GM04503 (cell line): ENCODE measurements around the gene DHRS9.
"Not testable (repeated sequence)": the region's sequence is repeated elsewhere in the genome, so short reads cannot be mapped to it uniquely, and the experiment has no call there.

Experiments used
- DNase-seq: peaks from one replicate; pipeline ENCODE4 v3.0.0-alpha.2; 2012; ENCODE audit warnings: low read depth

The DHRS9 gene

DNA sequence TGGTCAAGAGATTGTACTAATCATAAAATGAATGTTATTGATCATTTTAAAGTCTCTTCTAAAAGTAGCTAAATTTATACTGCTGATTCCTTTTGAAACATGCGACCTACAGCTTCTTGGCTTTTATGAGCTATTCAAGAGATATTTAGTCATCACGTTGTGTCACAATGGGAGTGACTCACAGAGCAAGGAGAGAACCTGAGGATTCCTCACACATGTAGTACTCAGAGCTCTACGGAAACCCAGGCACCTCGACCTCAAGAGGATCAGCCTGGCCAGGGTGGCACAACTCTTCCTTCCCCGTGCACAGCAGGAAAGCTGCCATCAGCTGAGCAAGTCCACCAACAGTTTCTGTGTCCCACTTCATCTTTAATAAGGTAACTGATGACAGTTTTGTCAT is at the start of gene DHRS9:
DHRS9 (plus strand) TSS at position 223 of the 400 bp plus-strand sequence. CDS start 12,019 bp downstream, outside the sequence.
- DNase-seq, result no peak

DNA sequence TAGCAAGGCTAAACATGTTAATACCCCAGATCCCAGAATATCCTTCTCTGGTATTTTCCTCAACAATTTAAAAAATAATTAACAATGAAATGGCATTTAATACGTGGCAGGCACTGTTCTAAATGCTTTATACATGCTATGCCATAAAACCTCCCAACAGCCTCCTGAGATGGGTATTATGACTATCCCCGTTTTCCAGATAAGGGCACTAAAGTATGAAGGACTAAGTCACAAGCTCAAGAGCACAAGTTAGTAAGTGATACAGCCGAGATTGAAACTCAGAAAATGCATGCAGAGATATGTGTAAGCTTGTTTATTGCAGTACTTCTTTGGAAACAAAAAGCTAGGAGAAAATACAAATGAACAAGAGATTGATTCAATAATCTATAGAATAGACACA is 46.2 kb upstream of the DHRS9 start:
- DNase-seq, result no peak

DNA sequence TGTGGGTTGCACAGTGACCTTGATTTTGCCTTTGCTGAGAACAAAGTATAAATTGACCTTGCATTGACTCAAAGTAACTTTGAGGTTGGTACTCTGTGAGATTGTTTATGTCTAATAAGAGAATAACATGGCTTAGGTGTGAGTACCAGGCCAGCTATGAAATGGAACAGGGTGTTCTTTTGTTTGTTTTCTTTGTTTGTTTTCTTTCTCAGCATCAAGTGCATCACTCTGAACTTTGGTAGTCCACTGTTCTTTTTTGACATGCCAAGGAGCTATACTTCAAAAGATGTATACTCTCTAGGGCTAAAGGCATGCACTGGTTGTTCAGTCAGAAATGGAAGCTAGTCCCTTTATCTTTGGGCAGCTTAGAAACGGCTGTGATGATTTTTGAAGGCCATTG is 43.3 kb upstream of the DHRS9 start:
- no peak for DNase-seq

DNA sequence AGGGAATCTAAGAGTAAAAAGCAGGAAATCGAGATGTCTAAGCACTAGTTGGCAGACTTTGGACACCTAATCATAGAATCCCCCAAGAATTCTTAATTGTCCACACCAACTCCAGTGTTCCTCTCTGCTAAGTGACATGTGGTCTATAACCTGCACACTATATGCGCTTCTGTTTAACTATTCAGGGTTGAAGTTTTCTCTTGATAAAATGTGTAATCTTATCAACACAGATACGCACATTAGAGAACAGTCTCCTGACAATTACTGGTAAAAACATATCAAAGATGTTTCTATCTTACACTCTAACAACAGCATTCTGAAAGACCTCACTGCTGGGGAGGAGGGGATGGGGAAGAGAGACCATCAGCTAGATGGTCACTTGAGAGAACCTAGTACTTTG is 42.1 kb upstream of the DHRS9 start:
- DNase-seq, result no peak

DNA sequence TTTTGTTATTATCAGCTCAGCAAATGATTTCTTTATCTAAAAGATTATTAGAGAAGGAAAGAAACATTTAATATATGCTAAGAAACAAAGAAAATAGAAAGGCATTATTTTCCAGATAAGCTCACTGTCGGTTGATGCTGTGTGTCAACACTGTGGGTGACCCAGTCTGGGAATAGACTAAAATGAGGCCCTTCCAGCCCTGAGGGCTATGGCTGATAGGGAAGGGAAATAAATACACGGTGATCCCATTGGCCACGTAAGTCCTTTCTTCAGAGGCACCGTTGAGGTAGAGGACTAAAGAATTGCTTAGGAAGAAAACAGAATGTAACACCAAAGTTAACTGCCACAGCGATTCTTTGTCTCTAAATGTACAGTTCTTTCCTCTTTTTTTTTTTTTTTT is 40.0 kb upstream of the DHRS9 start:
- DNase-seq, result no peak

DNA sequence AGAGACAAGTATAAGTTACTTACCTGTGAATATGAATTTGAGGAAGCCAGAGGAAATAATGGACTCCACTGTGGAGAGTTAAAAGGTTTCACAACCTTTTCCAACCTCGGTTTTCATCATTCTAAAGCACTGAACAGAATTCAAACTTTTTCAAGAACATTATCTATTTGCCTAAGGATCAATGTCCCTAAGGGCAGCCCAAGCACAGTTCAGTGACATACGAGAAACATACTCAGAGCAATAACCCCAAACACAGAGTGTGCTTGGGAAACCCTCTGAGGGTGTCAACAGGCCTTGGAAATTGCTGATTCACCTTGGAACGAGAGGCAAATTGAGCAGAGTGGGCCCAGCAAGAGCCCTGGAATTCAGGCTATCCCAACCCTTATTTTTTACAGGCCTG is 38.2 kb upstream of the DHRS9 start, which contains the start of gene ABCB11:
ABCB11 (minus strand) TSS at position 123 of the 400 bp plus-strand sequence. CDS start 13,199 bp downstream, outside the sequence.
- DNase-seq, result no peak

DNA sequence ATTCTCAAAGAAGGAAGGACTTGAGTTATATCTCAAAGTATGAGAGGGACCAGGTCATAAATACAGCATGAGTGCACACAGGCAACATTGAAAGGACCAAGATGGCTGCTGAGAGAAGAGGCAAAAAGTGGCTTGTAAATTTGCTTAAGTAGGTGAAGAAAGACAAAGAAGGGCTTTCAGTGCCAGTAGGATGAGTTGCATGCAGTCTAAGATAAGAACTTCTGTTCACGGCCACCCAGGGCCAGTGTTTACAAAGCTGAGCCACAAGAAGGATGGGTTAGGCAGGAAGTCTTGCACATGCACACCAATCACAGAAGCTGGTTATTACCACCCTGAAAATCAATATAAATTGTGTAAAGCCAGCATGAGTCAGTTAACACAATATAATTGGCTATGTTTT is 35.1 kb upstream of the DHRS9 start:
- no peak for DNase-seq

DNA sequence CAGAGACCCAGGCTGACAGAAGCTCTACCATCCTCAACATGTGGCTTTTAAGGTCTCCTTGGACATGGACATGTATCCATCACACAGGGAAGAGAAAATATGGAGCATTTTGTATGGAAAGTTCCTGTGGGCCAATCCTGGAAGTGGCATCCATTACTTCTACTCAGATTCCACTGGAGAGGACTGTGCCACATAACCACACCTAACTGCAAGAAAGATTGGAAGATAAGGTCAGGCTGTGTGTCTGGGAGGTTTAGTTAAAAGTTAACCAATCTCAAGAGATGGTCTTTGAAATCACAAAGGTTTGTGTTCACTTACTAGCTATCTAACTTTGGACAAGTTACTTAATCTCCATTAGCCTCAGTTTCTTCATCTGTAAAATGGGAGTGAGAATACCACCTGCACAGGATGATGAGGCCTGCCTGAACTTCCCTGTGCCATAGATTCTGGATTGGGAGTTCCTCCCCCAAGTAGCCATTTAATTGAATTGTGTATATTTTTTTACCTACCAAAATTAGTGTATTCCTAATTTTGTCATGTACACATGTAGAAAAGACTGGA is 34.3 kb upstream of the DHRS9 start:
- no peak for DNase-seq

DNA sequence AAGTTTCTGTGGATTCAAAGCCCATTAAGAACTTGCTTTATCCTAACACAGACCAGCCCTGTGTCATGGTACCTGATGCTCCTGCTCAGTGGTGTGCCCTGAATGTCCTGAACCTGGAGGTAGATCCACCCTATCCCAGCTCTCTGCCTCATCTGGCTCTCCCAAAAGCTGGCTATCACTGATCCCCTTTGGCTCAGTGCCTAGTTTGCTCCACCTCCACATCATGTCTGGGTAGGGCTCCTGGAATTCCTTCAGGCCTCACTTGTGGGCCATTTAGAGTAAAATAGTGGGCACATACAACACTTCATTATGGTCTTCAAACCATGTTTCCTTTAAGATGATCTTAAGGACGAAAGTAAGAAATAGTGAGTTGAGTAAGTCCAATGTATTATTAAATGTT is 33.5 kb upstream of the DHRS9 start:
- no peak for DNase-seq

DNA sequence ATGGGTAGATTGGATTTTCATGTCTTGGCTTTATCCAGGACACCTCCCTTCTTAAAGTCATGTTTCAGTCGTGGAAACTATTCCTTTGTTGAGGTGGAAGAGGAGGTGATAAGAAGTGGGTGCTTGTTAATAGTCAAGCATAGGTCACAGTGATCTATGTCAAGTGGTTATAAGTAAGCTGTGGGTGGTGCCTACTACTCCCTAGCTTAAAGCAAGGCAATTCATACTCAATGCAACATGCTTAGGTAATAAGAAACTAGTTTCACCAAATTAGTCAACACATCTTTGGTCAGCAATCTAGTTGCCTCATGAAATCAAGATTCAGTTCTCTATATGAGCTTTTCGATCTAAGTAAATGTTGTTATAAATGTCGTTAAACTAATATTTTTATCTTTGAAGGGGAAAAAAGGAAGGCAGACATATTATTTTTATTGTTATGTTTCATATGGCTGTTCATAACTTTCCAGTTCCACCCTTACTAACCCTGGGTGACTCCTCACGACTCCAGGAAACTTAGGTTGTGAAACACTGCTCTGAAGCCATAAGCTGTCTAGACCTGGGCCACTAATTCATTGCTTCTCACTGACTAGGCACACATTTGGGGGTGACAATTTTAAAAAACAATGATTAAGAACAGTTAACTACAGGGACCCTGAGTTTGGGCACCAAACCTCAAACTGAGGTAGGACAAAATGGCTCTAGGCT is 32.5 kb upstream of the DHRS9 start:
- no peak for DNase-seq

DNA sequence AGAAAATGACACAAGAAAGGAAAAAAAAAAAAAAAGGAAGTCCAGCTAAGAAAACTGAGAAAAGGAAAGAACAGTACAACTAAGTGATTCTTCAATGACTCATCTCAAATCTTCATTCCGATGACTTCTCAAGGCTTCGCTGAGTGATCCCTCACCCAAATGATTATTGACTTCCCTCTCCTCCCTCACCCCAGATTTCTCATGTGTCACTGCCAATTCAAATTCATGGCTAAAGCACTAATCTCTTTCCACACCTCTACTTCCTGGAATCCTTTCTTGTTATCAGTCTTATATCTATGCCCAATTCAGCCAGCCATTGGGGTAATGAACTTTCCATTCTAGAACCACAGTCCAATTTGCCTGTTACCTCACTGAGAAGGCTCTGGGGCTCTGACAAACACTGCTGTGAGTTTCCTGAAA is 31.0 kb upstream of the DHRS9 start:
- DNase-seq, result no peak

DNA sequence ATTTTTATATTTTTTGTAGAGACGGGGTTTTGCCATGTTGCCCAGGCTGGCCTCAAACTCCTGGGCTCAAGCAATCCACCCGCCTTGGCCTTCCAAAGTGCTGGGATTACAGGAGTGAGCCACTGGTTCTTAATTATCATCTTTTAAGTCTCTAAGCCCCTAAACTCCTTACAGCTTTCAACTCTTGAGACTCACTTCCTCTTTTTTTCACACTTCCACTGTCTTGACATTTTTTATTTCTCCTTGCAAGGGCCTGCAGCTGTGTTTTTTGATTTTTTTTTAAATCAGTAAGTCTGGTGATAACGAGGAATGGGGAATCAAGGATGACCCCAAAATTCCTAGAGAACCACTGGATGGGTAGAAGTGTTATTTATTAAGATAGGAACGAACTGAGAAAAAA is 29.7 kb upstream of the DHRS9 start:
- DNase-seq, result no peak

DNA sequence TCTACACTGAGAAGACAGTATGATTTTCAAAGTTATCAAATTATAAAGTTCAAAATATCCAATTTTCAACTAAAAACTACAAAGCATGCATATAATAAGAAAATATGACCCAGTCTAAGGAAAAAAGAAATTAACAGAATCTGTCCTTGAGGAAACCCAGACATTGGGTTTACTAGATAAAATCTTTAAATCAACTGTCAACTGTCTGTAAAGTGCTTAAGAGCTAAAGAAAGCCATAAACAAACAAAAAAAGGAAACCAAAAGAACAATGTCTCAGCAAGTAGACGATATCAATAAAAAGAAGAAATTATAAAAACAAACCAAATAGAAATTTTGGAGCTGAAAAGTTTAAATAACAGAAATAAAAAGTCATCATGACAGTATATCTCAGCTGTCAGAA is 27.8 kb upstream of the DHRS9 start:
- DNase-seq, result no peak

DNA sequence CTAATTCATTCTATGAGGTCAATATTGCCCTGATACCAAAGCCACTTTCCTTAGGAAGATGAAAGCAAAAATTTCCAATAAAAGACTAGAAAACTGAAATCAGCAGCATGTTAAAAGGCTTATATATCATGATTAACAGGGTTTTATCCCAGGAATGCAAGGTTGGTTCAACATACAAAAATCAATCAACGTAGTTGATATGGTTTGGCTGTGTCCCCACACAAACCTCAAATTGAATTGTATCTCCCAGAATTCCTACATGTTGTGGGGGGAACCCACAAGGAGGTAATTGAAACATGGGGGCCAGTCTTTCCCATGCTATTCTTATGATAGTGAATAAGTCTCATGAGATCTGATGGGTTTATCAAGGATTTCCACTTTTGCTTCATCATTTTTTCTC is 26.5 kb upstream of the DHRS9 start:
- DNase-seq, result no peak

DNA sequence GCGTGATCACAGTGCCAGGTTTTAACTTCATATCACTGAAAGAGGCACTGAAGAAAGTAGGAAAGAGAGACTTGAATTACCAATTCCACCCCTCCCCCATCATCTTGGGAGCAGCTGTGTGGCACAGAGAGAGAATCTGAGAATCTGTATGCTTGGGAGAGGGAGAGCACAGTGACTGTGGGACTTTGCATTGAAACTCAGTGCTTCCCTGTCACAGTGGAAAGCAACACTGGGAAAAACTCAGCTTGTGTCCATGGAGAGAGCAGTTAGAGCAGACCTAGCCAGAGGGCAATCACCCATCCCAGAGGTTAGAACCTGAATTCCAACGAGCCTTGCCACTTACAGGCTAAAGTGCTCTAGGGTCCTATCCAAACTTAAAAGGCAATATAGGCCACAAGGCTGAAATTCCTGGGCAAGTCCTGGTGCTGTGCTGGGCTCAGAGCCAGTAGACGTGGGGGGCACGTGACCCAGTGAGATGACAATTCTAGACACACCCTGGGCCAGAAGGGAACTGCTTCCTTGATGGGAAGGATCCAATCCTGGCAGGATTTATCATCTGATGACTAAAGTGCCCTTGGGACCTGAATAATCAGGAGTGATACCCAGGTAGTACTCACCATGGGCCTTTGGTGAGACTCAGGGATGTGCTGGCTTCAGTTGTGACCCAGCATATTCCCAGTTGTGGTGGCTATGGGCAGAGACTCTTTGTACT is 22.8 kb upstream of the DHRS9 start:
- no peak for DNase-seq

DNA sequence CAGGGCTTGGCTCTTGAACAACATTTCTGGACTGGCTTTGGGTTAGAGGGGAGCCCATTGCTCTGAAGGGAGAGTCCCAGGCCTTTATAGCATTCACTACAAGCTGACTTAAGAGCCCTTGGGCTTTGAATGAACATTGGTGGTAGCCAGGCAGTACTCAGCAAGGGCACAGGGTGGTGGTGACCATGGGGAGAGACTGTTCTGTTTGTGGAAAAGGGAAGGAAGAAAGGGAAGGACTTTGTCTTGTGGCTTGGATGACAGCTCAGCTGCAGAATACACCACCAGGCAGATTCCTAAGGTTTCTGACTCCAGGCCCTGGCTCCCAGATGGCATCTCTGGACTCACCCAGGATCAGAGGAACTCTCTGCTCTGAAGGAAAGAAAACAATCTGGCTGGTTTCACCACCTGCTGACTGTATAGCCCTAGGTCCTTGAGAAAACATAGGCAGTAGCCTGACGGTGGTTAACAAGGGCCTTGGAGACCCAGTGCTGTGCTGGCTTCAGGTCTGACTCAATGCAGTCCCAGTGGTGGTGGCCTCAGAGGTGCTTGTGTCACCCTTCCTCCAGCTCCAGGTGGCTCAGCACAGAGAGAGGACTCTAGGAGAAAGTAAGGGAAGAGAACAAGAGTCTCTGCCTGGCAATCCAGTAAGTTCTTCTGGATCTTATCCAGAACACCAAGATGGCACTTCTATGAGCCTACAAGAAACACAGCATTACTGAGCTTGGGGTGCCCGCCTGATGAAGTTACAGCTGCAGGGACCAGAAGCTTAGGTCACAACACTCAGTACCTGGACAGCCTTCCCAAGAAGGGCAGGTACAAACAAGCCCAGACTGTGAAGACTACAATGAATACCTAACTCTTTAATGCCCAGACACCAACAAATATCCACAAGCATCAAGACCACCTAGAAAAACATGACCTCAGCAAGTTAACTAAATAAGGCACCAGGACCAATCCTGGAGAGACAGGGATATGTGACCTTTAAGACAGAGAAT is 21.8 kb upstream of the DHRS9 start:
- DNase-seq, result no peak

DNA sequence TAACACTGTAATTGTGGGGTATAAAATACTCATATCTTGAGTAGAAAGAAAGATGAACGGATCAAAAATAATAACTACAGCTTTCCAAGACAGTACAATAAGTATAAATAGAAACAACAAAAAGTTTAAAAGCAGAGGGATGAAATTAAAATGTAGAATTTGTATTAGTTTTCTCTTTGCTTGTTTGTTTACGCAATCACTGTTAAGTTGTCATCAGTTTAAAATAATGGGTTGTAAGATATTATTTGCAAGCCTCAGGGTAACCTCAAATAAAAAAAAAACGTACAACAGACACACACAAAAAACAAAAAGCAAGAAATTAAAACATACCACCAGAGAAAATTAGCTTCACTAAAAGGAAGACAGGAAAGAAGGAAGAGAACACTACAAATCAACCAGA is 20.2 kb upstream of the DHRS9 start:
- DNase-seq, result no peak

DNA sequence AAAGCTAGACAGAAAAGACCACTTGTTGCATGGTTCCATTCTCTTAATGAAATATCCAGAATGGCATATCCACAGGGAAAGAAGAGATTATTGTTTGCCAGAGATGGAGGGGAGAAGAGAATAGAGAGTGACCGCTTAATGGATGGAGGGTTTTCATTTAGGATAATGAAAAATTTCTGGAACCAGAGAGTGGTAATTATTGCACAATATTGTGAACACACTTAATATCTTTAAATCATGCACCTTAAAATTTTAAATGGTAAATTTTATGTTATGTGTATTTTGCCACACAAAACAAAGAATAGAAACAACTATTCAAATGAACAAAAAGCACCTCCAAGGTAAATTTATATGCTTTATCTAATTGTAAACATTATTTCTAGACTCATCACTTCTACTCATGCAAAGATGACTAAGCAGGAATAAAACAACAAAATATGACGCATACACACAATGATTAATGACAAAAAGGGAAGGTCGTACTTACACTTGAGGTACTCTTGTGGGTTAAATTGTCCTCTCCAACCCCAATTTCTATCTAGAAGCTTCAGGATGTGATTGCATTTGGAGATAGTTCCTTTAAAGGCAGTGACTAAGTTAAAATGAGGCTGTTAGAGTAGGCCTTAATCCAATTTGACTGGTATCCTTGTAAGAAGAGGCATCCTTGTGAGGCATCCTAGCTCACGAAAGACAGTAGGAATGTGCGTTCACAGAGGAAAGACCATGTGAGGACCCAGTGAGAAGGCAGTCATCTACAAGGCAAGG is 18.7 kb upstream of the DHRS9 start:
- no peak for DNase-seq

DNA sequence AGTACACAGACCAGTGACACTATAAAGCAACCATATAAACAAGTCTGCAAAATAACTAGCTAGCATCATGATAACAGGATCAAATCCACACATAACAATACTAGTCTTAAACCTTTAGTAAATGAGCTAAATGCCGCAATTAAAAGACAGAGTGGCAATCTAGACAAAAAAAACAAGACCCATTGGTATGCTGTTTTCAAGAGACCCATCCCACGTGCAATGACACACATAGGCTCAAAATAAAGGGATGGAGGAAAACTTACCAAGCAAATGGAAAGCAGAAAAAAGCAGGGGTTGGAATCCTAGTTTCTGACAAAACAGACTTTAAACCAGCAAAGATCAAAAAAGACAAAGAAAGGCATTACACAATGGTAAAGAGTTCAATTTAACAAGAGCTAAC is 14.8 kb upstream of the DHRS9 start:
- not testable (repeated sequence) for DNase-seq

DNA sequence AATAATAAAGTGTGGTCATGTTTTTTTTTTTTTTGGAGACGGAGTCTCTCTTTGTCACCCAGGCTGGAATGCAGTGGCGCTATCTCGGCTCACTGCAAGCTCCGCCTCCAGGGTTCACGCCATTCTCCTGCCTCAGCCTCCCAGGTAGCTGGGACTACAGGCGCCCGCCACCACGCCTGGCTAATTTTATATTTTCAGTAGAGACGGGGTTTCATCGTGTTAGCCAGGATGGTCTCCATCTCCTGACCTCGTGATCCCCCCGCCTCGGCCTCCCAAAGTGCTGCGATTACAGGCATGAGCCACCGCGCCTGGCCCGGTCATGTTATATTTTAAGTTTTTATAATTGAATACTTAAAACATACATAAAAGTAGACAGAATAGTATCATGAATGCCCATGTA is 5.2 kb upstream of the DHRS9 start:
- not testable (repeated sequence) for DNase-seq

DNA sequence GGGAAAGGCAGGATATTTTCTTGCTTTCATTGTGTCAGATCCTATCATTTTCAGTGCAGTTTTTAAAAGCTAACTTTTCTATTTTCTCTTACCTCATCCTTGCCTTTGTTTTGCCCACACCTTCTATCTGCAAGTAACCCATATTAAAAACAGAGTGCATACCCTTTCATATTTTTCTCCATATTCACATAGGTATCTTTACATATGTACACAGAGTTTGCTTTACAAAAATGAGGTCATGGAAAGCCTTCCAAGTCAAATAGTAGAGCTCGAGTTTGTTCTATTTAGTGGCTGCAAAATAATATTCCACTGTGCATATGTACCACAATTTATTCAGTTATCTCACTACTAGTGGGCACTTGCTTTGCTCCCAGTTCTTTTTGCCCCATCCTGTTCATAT is 3.9 kb upstream of the DHRS9 start:
- DNase-seq, result no peak
